K562 (cell line): ENCODE measurements around the gene S100A7A. TPM values are rescaled to one million over a fixed set of nuclear protein-coding genes. Genes with fewer than 3 reads are reported as not detected.

Experiments
- ATAC-seq: fragments of 200-7000 bp; cut with Tn5 transposase; 3 replicates; pipeline ENCODE4 v1.9.1; 2020; ENCODE audit warnings: moderate library complexity
- BruUV-seq: library from RNA; stranded (reverse); fragments of 400-500 nt; replicated peaks from 2 replicates; lab custom pipeline; 2021; lab: Mats Ljungman, UMichigan
- CTCF ChIA-PET: fragments of 300-600 bp; formaldehyde crosslinking; extraction: SDS; loops from one replicate; lab custom pipeline; 2021; ENCODE audit warnings: low intra/inter-chr PET ratio; lab: Yijun Ruan, JAX
- POLR2A ChIA-PET: fragments of 300-600, 350-650 bp; sonication (Branson Sonifier 250); formaldehyde crosslinking; extraction: SDS; loops from one replicate; lab custom pipeline; 2021; ENCODE audit warnings: antibody characterized with exemption, inconsistent platforms; lab: Yijun Ruan, JAX
- DNase-seq, 4 experiments: peaks; one replicate each; pipeline versions ENCODE4 v3.0.0 to v3.0.0-alpha.2; 2011 to 2018; ENCODE audit warnings: low spot score in 3 of 4, mixed read lengths in 3 of 4; ENCODE audit errors: extremely low read depth in 1 of 4
- FAIRE-seq: peaks from 2 replicates; lab custom pipeline; 2011; peaks lifted over from hg19 to GRCh38; lab: Jason Lieb, UNC
- H2AFZ ChIP-seq: 2 replicates; pipeline ENCODE4 v1.6.0; 2011; ENCODE audit warnings: low read depth, low read length, control low read depth, inconsistent platforms
- H3K27ac ChIP-seq: fragments of 200-600 bp; 3 replicates; pipeline ENCODE4 v1.8.0; 2011; ENCODE audit warnings: low read depth, mild to moderate bottlenecking, control low read depth, inconsistent platforms, low read length, moderate library complexity, mixed read lengths; ENCODE audit errors: extremely low read depth
- H3K27me3 ChIP-seq, 2 experiments: fragments of 300-600 bp in 1 of 2; 2 replicates in 1 of 2; 3 replicates in 1 of 2; pipeline versions ENCODE4 v1.6.0 to v1.8.0; 2011; ENCODE audit warnings: inconsistent platforms in 2 of 2, low read length in 2 of 2, mild to moderate bottlenecking in 1 of 2, mixed read lengths in 1 of 2, moderate library complexity in 1 of 2; ENCODE audit not compliant: control insufficient read depth in 2 of 2, insufficient read depth in 2 of 2
- H3K36me3 ChIP-seq: fragments of 300-600 bp; 3 replicates; pipeline ENCODE4 v1.8.0; 2011; ENCODE audit warnings: mild to moderate bottlenecking, low read length, inconsistent platforms; ENCODE audit not compliant: control insufficient read depth, insufficient read depth
- H3K4me1 ChIP-seq, 2 experiments: fragments of 200-600 bp in 1 of 2; replicated peaks in 1 of 2; 2 replicates in 1 of 2; 3 replicates in 1 of 2; pipeline versions ENCODE4 v1.5.1 to v1.8.0; 2011; ENCODE audit warnings: inconsistent platforms in 2 of 2, low read length in 2 of 2, mild to moderate bottlenecking in 1 of 2, mixed read lengths in 1 of 2, moderate library complexity in 1 of 2; ENCODE audit not compliant: control insufficient read depth in 2 of 2, insufficient read depth in 2 of 2
- H3K4me2 ChIP-seq: 2 replicates; pipeline ENCODE4 v1.6.1; 2011; ENCODE audit warnings: low read length, control low read depth, inconsistent platforms, mixed read lengths; ENCODE audit not compliant: insufficient read depth
- H3K4me3 ChIP-seq: fragments of 200-600 bp; sonication (generic), shearing (Covaris generic); 2 replicates; pipeline ENCODE4 v1.5.1; 2016; ENCODE audit warnings: control low read depth, inconsistent platforms
- H3K79me2 ChIP-seq: fragments of 200-600 bp; 3 replicates; pipeline ENCODE4 v1.8.0; 2011; ENCODE audit warnings: low read length, inconsistent platforms; ENCODE audit not compliant: control insufficient read depth, insufficient read depth
- H3K9ac ChIP-seq, 2 experiments: 2 replicates each; pipeline versions ENCODE4 v1.6.0 to v1.6.1; 2011; ENCODE audit warnings: low read depth in 2 of 2, low read length in 2 of 2, control low read depth in 1 of 2, inconsistent platforms in 1 of 2, mild to moderate bottlenecking in 1 of 2, mixed read lengths in 1 of 2; ENCODE audit not compliant: insufficient read depth in 1 of 2
- H3K9me1 ChIP-seq: one replicate; pipeline ENCODE4 v1.6.0; 2011; ENCODE audit warnings: inconsistent platforms, mild to moderate bottlenecking, low read length, moderate library complexity; ENCODE audit not compliant: control insufficient read depth, insufficient read depth
- H3K9me3 ChIP-seq: replicated peaks from 2 replicates; pipeline ENCODE4 v1.5.1; 2011; ENCODE audit warnings: low read depth, low read length, inconsistent platforms; ENCODE audit not compliant: control insufficient read depth, insufficient read depth
- H4K20me1 ChIP-seq: replicated peaks from 2 replicates; pipeline ENCODE4 v1.6.1; 2011; ENCODE audit warnings: low read length, inconsistent platforms, mixed read lengths; ENCODE audit not compliant: control insufficient read depth, insufficient read depth
- BCL6 ChIP-seq: fragments of 250-450 bp; sonication (Bioruptor Pico); IDR thresholded peaks from 2 replicates; pipeline ENCODE4 v1.4.0; 2020
- ETS2 ChIP-seq: IDR thresholded peaks from 2 replicates; pipeline ENCODE4 v1.6.1; 2016; ENCODE audit warnings: borderline replicate concordance, missing genetic modification characterization, mild to moderate bottlenecking, moderate library complexity, missing compliant biosample characterization; ENCODE audit not compliant: poor library complexity, severe bottlenecking
- GATAD2A ChIP-seq: fragments of 450-650 bp; IDR thresholded peaks from 2 replicates; pipeline ENCODE4 v1.6.1; 2017
- SOX6 ChIP-seq: fragments of 450-650 bp; IDR thresholded peaks from 2 replicates; pipeline ENCODE4 v1.6.1; 2014; ENCODE audit warnings: mild to moderate bottlenecking
- ZC3H4 ChIP-seq: sonication (generic); formaldehyde crosslinking; IDR thresholded peaks from 2 replicates; pipeline ENCODE4 v1.9.0; 2021; ENCODE audit warnings: missing genetic modification reagents, borderline replicate concordance
- ZKSCAN3 ChIP-seq: fragments of 250-450 bp; sonication (Bioruptor Pico); IDR thresholded peaks from 2 replicates; pipeline ENCODE4 v1.4.0; 2020
- ZNF583 ChIP-seq: fragments of 250-450 bp; sonication (Bioruptor Pico); IDR thresholded peaks from 2 replicates; pipeline ENCODE4 v1.4.0; 2020
- WGBS: fragments of 100-300 bp; shearing (Covaris generic); methylation state at CpG from one replicate; pipeline ENCODE4 v1.1.6; 2016; ENCODE audit warnings: low coverage, mixed read lengths; ENCODE audit not compliant: insufficient coverage; ENCODE audit errors: missing lambda C conversion rate; 5-methylcytosine and 5-hydroxymethylcytosine counted together
- in situ Hi-C: fragments of 300-500 bp; cut with MboI; formaldehyde crosslinking; loops from 4 replicates; pipeline ENCODE4 v1.15.0; 2018; ENCODE audit warnings: inconsistent platforms, mixed read lengths
- intact Hi-C: fragments of 100-400 bp; cut with micrococcal nuclease; formaldehyde crosslinking; loops from 2 replicates; pipeline ENCODE4 v1.14.2; 2022
- polyA plus RNA-seq, 8 experiments: library from polyadenylated mRNA; depleted of rRNA in 4 of 8; stranded (reverse) in 5 of 8; unstranded in 3 of 8; fragments of >200 nt; fragmentation: Nextera tagmentation in 2 of 8; fragmentation: Illumina TruSeq in 1 of 8; extraction: Ambion mirVana in 2 of 8; extraction: Trizol in 1 of 8; gene quantifications; 2 replicates each; pipeline versions ENCODE4 v1.2.1 to v1.2.3, GENCODE V29; 2011 to 2014; ENCODE audit warnings: inconsistent platforms in 1 of 8, missing spikeins in 1 of 8
- total RNA-seq, 7 experiments: library from RNA; depleted of rRNA in 6 of 7; stranded (reverse); fragments of >200 nt in 6 of 7; fragmentation: Illumina TruSeq in 2 of 7; extraction: Trizol in 2 of 7; gene quantifications; 2 replicates each; pipeline versions ENCODE4 v1.2.1 to v1.2.3, GENCODE V29; 2011 to 2021; ENCODE audit warnings: low replicate concordance in 1 of 7
- TF ChIP-seq, protein P1 (sequence below), 2 experiments: fragments of 450-650 bp; IDR thresholded peaks; 2 replicates each; pipeline ENCODE4 v1.6.1; 2016; ENCODE audit warnings: mild to moderate bottlenecking in 2 of 2, borderline replicate concordance in 1 of 2, low read depth in 1 of 2, moderate library complexity in 1 of 2
- TF ChIP-seq, protein P2 (sequence below): fragments of 450-650 bp; IDR thresholded peaks from 2 replicates; pipeline ENCODE4 v1.6.1; 2017; ENCODE audit warnings: mild to moderate bottlenecking, moderate library complexity

The S100A7A gene
- total and polyA plus RNA-seq, 9 of the 15 experiments (the other 6 are each of a cell fraction or from before 2014, with no cell fraction given) = not detected

GRCh38 chr1:153426809-153427208, 10.5 kb downstream of the S100A7A start:
- Histone ChIP-seq H3K9me3 (no peaks in the 10 kb centered on the region), H3K9ac (no peak overlapping the region), H3K9me1 (no peaks in the 10 kb centered on the region), H3K36me3 (no peaks in the 10 kb centered on the region), H3K79me2 (no peaks in the 10 kb centered on the region), H2AFZ (no peak overlapping the region), H3K4me2 (no peak overlapping the region), H3K4me1 (peaks cover 8 to 18% of the 10 kb centered on the region in 2 experiments; a peak in 4 of 5 replicates), H3K27ac (no peak overlapping the region), H3K4me3 (no peak overlapping the region), H3K27me3 (peaks cover 0 to 6% of the 10 kb centered on the region in 2 experiments; a peak in 3 of 5 replicates), H4K20me1 (0 out of 2 replicates have a peak, but pooled peaks cover 4% of the 10 kb centered on the region)
- in situ Hi-C loops (no loop called here), intact Hi-C loops (no loop called here)
- no peak for DNase-seq
- BruUV-seq = no TSS peak
- POLR2A ChIA-PET = no interaction called here
- no peak for ATAC-seq
- TF ChIP-seq ZNF583 (CRISPR knock-in tag) = no peak
- no peak for TF ChIP-seq ZC3H4 (CRISPR knock-in tag)
- TF ChIP-seq BCL6 (CRISPR knock-in tag) = no peak
- no peak for TF ChIP-seq ZKSCAN3 (CRISPR knock-in tag)
- no peak for TF ChIP-seq SOX6
- TF ChIP-seq, protein P1, sequence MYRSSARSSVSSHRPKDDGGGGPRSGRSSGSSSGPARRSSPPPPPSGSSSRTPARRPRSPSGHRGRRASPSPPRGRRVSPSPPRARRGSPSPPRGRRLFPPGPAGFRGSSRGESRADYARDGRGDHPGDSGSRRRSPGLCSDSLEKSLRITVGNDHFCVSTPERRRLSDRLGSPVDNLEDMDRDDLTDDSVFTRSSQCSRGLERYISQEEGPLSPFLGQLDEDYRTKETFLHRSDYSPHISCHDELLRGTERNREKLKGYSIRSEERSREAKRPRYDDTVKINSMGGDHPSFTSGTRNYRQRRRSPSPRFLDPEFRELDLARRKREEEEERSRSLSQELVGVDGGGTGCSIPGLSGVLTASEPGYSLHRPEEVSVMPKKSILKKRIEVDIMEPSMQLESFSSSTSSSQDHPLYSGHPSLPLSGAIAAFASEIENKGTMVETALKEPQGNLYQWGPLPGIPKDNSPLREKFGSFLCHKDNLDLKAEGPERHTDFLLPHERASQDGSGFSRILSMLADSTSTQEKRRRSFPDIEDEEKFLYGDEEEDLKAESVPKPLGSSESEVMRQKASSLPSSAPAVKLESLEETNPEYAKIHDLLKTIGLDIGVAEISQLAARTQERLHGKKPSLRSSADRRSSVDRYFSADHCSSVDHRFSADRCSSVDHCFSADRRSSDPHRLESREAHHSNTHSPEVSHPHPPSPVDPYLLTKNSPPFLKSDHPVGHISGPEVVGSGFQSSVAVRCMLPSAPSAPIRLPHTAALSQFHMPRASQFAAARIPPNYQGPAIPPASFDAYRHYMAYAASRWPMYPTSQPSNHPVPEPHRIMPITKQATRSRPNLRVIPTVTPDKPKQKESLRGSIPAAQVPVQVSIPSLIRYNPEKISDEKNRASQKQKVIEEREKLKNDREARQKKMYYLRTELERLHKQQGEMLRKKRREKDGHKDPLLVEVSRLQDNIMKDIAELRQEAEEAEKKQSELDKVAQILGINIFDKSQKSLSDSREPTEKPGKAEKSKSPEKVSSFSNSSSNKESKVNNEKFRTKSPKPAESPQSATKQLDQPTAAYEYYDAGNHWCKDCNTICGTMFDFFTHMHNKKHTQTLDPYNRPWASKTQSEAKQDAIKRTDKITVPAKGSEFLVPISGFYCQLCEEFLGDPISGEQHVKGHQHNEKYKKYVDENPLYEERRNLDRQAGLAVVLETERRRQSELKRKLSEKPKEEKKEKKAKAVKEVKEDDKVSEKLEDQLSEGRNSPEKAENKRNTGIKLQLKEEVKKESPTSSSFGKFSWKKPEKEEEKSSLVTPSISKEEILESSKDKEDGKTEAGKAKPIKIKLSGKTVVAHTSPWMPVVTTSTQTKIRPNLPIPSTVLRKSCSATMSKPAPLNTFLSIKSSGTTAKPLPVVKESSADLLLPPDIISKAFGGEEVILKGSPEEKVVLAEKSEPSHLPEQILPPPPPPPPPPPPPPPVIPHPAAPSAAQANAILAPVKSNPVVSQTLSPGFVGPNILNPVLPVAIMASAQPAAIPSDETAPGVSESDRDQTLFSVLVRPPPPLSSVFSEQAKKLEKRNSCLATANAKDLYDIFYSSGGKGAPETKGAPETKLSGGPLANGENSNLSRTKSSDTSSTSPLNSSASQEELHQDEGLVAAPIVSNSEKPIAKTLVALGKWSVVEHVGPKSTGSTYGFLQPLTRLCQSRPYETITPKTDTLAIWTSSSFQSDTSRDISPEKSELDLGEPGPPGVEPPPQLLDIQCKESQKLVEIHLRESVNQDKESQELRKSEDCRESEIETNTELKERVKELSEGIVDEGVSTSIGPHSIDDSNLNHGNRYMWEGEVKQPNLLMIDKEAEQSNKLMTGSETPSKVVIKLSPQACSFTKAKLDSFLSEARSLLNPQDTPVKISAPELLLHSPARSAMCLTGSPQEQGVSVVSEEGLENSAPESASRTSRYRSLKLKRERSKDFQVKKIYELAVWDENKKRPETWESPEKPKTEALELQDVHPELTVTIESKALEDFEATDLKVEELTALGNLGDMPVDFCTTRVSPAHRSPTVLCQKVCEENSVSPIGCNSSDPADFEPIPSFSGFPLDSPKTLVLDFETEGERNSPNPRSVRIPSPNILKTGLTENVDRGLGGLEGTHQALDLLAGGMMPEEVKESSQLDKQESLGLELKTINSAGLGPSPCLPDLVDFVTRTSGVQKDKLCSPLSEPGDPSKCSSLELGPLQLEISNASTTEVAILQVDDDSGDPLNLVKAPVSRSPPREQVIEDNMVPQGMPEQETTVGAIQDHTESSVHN (IDR thresholded peaks at IDR 0.05; ENCODE audit: borderline replicate concordance in 1 of 2, low read depth in 1 of 2) = no peak
- TF ChIP-seq, protein P2, sequence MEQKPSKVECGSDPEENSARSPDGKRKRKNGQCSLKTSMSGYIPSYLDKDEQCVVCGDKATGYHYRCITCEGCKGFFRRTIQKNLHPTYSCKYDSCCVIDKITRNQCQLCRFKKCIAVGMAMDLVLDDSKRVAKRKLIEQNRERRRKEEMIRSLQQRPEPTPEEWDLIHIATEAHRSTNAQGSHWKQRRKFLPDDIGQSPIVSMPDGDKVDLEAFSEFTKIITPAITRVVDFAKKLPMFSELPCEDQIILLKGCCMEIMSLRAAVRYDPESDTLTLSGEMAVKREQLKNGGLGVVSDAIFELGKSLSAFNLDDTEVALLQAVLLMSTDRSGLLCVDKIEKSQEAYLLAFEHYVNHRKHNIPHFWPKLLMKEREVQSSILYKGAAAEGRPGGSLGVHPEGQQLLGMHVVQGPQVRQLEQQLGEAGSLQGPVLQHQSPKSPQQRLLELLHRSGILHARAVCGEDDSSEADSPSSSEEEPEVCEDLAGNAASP = no peak
- TF ChIP-seq GATAD2A = no peak
- no peak for TF ChIP-seq ETS2 (tag)
- CTCF ChIA-PET = no interaction called here
- WGBS = 0% methylated on average over 1 of the region's 1 CpG
- no peak for FAIRE-seq
